ENCODE measurements around the gene NOD1.

Gene NOD1

GRCh38 chr7:30463405-30464145 is 15.0 kb downstream of the NOD1 start:
- no peak overlapping the region for H3K4me3 ChIP-seq (replicated peaks; ENCODE audit: insufficient read depth, low read length)
- DNase-seq (ENCODE audit: low read depth in 1 of 2, low spot score in 1 of 2) = peak in 1 of 2 experiments; percentile 34
- no peaks in the 10 kb centered on the region for H3K27me3 ChIP-seq (ENCODE audit: insufficient read depth, poor library complexity, severe bottlenecking)
- H3K27ac ChIP-seq (replicated peaks) = peak overlapping the region; percentile 71
- TF ChIP-seq, protein P1, sequence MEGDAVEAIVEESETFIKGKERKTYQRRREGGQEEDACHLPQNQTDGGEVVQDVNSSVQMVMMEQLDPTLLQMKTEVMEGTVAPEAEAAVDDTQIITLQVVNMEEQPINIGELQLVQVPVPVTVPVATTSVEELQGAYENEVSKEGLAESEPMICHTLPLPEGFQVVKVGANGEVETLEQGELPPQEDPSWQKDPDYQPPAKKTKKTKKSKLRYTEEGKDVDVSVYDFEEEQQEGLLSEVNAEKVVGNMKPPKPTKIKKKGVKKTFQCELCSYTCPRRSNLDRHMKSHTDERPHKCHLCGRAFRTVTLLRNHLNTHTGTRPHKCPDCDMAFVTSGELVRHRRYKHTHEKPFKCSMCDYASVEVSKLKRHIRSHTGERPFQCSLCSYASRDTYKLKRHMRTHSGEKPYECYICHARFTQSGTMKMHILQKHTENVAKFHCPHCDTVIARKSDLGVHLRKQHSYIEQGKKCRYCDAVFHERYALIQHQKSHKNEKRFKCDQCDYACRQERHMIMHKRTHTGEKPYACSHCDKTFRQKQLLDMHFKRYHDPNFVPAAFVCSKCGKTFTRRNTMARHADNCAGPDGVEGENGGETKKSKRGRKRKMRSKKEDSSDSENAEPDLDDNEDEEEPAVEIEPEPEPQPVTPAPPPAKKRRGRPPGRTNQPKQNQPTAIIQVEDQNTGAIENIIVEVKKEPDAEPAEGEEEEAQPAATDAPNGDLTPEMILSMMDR (IDR thresholded peaks at IDR 0.05; ENCODE audit: insufficient read depth, low read length) = no peak
- TF ChIP-seq GABPA (IDR thresholded peaks at IDR 0.05; ENCODE audit: low read depth) (no peak), POLR2AphosphoS5 (IDR thresholded peaks at IDR 0.05; ENCODE audit: low read depth) (no peak), SPI1 (IDR thresholded peaks at IDR 0.05; ENCODE audit: borderline replicate concordance, low read depth) (peak; percentile 49; the same call in 1 of the 2 replicates)
- TF ChIP-seq, protein P2, sequence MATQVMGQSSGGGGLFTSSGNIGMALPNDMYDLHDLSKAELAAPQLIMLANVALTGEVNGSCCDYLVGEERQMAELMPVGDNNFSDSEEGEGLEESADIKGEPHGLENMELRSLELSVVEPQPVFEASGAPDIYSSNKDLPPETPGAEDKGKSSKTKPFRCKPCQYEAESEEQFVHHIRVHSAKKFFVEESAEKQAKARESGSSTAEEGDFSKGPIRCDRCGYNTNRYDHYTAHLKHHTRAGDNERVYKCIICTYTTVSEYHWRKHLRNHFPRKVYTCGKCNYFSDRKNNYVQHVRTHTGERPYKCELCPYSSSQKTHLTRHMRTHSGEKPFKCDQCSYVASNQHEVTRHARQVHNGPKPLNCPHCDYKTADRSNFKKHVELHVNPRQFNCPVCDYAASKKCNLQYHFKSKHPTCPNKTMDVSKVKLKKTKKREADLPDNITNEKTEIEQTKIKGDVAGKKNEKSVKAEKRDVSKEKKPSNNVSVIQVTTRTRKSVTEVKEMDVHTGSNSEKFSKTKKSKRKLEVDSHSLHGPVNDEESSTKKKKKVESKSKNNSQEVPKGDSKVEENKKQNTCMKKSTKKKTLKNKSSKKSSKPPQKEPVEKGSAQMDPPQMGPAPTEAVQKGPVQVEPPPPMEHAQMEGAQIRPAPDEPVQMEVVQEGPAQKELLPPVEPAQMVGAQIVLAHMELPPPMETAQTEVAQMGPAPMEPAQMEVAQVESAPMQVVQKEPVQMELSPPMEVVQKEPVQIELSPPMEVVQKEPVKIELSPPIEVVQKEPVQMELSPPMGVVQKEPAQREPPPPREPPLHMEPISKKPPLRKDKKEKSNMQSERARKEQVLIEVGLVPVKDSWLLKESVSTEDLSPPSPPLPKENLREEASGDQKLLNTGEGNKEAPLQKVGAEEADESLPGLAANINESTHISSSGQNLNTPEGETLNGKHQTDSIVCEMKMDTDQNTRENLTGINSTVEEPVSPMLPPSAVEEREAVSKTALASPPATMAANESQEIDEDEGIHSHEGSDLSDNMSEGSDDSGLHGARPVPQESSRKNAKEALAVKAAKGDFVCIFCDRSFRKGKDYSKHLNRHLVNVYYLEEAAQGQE (IDR thresholded peaks at IDR 0.05; ENCODE audit: insufficient replicate concordance, low read depth) = no peak

DNA sequence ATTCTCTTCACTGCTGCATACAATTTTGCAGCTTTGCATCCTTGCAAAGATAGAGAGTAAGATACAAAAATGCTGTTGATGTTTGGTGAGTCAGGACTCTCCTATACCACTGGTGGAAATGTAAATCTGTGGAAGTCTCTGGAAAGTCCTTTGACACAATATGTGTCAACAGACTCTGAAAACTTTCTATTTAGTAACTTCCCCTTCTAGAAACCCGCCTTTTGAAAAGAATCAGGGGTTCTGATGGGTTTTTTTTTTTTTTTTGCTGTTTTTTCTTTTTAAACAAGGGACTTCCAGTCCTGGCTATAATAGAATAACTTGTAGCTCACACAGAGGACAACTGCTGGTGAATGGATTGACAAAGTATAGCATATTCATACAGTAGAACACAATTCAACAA is 16.4 kb downstream of the NOD1 start:
- H3K4me3 ChIP-seq (replicated peaks; ENCODE audit: insufficient read depth, low read length) = no peak overlapping the region
- TF ChIP-seq SPI1 (IDR thresholded peaks at IDR 0.05; ENCODE audit: borderline replicate concordance, low read depth) = no peak
- TF ChIP-seq, protein P2 (IDR thresholded peaks at IDR 0.05; ENCODE audit: insufficient replicate concordance, low read depth) = no peak
- no peak for TF ChIP-seq POLR2AphosphoS5 (IDR thresholded peaks at IDR 0.05; ENCODE audit: low read depth)
- TF ChIP-seq, protein P1 (IDR thresholded peaks at IDR 0.05; ENCODE audit: insufficient read depth, low read length) = no peak
- no peak for TF ChIP-seq GABPA (IDR thresholded peaks at IDR 0.05; ENCODE audit: low read depth)
- no peak overlapping the region for H3K27ac ChIP-seq (replicated peaks)
- no peaks in the 10 kb centered on the region for H3K27me3 ChIP-seq (ENCODE audit: insufficient read depth, poor library complexity, severe bottlenecking)
- no peak for DNase-seq (ENCODE audit: low read depth in 1 of 2, low spot score in 1 of 2)

- no peak for TF ChIP-seq POLR2AphosphoS5 (IDR thresholded peaks at IDR 0.05; ENCODE audit: low read depth)
- no peak for TF ChIP-seq SPI1 (IDR thresholded peaks at IDR 0.05; ENCODE audit: borderline replicate concordance, low read depth)
- TF ChIP-seq, protein P1 (IDR thresholded peaks at IDR 0.05; ENCODE audit: insufficient read depth, low read length) = no peak
- TF ChIP-seq GABPA (IDR thresholded peaks at IDR 0.05; ENCODE audit: low read depth) = no peak
- TF ChIP-seq, protein P2 (IDR thresholded peaks at IDR 0.05; ENCODE audit: insufficient replicate concordance, low read depth) = no peak
- Histone ChIP-seq H3K4me3 (replicated peaks; ENCODE audit: insufficient read depth, low read length) (no peak overlapping the region), H3K27ac (replicated peaks) (no peak overlapping the region; the same call in 1 of the 2 replicates), H3K27me3 (ENCODE audit: insufficient read depth, poor library complexity, severe bottlenecking) (no peaks in the 10 kb centered on the region)
- DNase-seq (ENCODE audit: low read depth in 1 of 2, low spot score in 1 of 2) = no peak
These were observed 18.3 kb downstream of the NOD1 start for GRCh38 chr7:30460246-30460633.
